HFFc6 (cell line): ENCODE data around the gene SLC38A4. TPM values are rescaled to one million over a fixed set of nuclear protein-coding genes. Genes with fewer than 3 reads are reported as not detected.

Source experiments
- DNase-seq: peaks from one replicate; pipeline ENCODE4 v3.0.0-alpha.2; 2018
- H3K27ac Mint-ChIP-seq: 2 replicates; pipeline ENCODE4 v1.8.0; 2020; ENCODE audit warnings: mild to moderate bottlenecking, mixed read lengths
- H3K27me3 Mint-ChIP-seq: 2 replicates; pipeline ENCODE4 v1.8.0; 2021; ENCODE audit warnings: mild to moderate bottlenecking, moderate library complexity, mixed read lengths; ENCODE audit not compliant: insufficient read depth
- H3K36me3 Mint-ChIP-seq: 2 replicates; pipeline ENCODE4 v1.8.0; 2021; ENCODE audit warnings: low read depth, mixed read lengths
- H3K4me1 Mint-ChIP-seq: 2 replicates; pipeline ENCODE4 v1.8.0; 2020; ENCODE audit warnings: low read depth, mixed read lengths
- H3K4me3 Mint-ChIP-seq: 2 replicates; pipeline ENCODE4 v1.8.0; 2020; ENCODE audit warnings: mild to moderate bottlenecking, moderate library complexity, mixed read lengths
- H3K9me3 Mint-ChIP-seq: 2 replicates; pipeline ENCODE4 v1.8.0; 2020; ENCODE audit warnings: mild to moderate bottlenecking, mixed read lengths
- CTCF ChIP-seq: fragments of 200-600 bp; sonication (generic); IDR thresholded peaks from 2 replicates; pipeline ENCODE4 v1.5.0; 2021; ENCODE audit warnings: antibody characterized with exemption, mild to moderate bottlenecking
- total RNA-seq, 6 experiments: library from RNA; stranded (reverse); fragmentation: NEBNext Ultra II Directional; extraction: Animal tissue kit (Norgen Biotek cat#: 25700); gene quantifications; 2 replicates in 1 of 6; 3 replicates in 5 of 6; pipeline ENCODE4 v1.2.3, GENCODE V29; 2021

SLC38A4 gene
- total RNA-seq, 6 experiments from 2014 or later, result 8.5 to 14.2 (median 10.7) TPM

- DNase-seq, result peak; percentile 25
- no peaks in the 10 kb centered on the region for H3K9me3 Mint-ChIP-seq
- peaks cover 26% of the 10 kb centered on the region for H3K36me3 Mint-ChIP-seq
- no peak for TF ChIP-seq CTCF
- H3K4me3 Mint-ChIP-seq, result peak overlapping the region; percentile 25
- H3K4me1 Mint-ChIP-seq, result peaks cover 68% of the 10 kb centered on the region
- H3K27me3 Mint-ChIP-seq, result peaks cover 3% of the 10 kb centered on the region; the same call in 1 of the 2 replicates
- peak overlapping the region; percentile 70 for H3K27ac Mint-ChIP-seq
These were observed 38.2 kb downstream of the SLC38A4 start for GRCh38 chr12:46787496-46788055.

- Mint-ChIP-seq H3K4me3 (peak overlapping the region; percentile 25), H3K36me3 (peaks cover 22% of the 10 kb centered on the region), H3K9me3 (no peaks in the 10 kb centered on the region), H3K27ac (peak overlapping the region; percentile 70), H3K27me3 (peaks cover 3% of the 10 kb centered on the region; the same call in 1 of the 2 replicates), H3K4me1 (peaks cover 68% of the 10 kb centered on the region)
- DNase-seq, result peak; percentile 75
- TF ChIP-seq CTCF, result no peak
These were observed 39.0 kb downstream of the SLC38A4 start for GRCh38 chr12:46786774-46787173.

GRCh38 chr12:46785382-46785781 lies 40.4 kb downstream of the SLC38A4 start:
- Mint-ChIP-seq H3K9me3 (no peaks in the 10 kb centered on the region), H3K36me3 (peaks cover 11% of the 10 kb centered on the region), H3K27ac (no peak overlapping the region), H3K4me1 (peaks cover 68% of the 10 kb centered on the region), H3K27me3 (peaks cover 1% of the 10 kb centered on the region; the same call in 1 of the 2 replicates), H3K4me3 (no peak overlapping the region)
- TF ChIP-seq CTCF, result no peak
- no peak for DNase-seq

GRCh38 chr12:46783871-46784270 lies 41.9 kb downstream of the SLC38A4 start:
- Mint-ChIP-seq H3K36me3 (peaks cover 11% of the 10 kb centered on the region), H3K9me3 (no peaks in the 10 kb centered on the region), H3K4me3 (no peak overlapping the region), H3K27me3 (peaks cover 1% of the 10 kb centered on the region; the same call in 1 of the 2 replicates), H3K27ac (0 out of 2 replicates have a peak overlapping the region, but pooled peaks have one; percentile 1), H3K4me1 (peaks cover 62% of the 10 kb centered on the region)
- no peak for DNase-seq
- no peak for TF ChIP-seq CTCF

- H3K27ac Mint-ChIP-seq, result no peak overlapping the region
- H3K36me3 Mint-ChIP-seq, result peaks cover 25% of the 10 kb centered on the region
- H3K4me1 Mint-ChIP-seq, result peaks cover 30% of the 10 kb centered on the region
- peaks cover 1% of the 10 kb centered on the region; the same call in 1 of the 2 replicates for H3K27me3 Mint-ChIP-seq
- no peak for TF ChIP-seq CTCF
- no peaks in the 10 kb centered on the region for H3K9me3 Mint-ChIP-seq
- no peak overlapping the region for H3K4me3 Mint-ChIP-seq
- no peak for DNase-seq
These were observed 45.9 kb downstream of the SLC38A4 start for GRCh38 chr12:46779879-46780278.
